NCI-H2107 treated with DMSO at 0.1 percent for 48 hours (cell line): ENCODE measurements around the gene RPRD1A.
"Not testable (repeated sequence)": the region's sequence is repeated elsewhere in the genome, so short reads cannot be mapped to it uniquely, and the experiment has no call there.

Source experiments
- DNase-seq: peaks from one replicate; lab custom pipeline; 2025; ENCODE audit not compliant: unreplicated experiment; lab: John Stamatoyannopoulos, UW

RPRD1A gene

DNA sequence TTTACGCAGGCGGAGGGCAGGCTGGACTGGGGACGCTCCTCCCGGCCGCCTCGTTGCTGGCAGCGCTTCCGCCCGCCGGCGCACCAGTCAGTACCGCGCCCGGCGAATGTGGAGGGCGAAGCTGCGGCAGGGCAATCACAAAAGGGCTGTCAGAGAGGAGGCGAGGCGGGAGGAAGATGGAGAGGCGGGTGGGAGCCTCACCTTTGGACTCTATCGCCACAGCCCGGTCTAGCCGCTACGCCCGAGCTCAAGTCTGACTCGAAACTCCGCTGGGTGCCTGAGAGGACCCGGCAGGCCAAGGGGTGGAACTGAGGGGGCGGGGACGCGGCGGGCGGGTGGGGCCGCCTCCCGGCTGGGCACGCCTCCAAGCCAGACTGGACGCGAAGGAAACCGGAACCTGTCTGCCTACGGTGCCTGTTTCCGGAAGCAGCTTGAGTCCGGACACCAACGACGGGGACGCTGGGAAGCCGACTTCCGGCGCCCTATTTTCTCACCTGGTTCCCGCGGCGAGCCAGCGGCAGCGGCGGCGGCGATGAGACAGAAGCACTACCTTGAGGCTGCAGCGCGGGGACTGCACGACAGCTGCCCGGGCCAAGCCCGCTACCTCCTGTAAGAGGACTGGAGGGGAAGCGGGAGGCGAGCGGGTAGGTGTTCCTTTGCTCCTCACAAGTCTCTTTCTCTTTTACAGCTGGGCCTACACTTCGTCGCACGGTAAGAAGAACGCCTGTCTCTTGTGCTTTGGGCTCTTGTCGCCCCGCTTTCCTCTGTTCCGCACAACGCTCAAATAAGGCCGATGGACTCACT, 95.0 kb downstream of the RPRD1A start, which contains the start of gene RMP24:
Gene RMP24, plus strand, starts transcription at position 483 of the 804 bp plus-strand sequence.
- peak; percentile 92 for DNase-seq

DNA sequence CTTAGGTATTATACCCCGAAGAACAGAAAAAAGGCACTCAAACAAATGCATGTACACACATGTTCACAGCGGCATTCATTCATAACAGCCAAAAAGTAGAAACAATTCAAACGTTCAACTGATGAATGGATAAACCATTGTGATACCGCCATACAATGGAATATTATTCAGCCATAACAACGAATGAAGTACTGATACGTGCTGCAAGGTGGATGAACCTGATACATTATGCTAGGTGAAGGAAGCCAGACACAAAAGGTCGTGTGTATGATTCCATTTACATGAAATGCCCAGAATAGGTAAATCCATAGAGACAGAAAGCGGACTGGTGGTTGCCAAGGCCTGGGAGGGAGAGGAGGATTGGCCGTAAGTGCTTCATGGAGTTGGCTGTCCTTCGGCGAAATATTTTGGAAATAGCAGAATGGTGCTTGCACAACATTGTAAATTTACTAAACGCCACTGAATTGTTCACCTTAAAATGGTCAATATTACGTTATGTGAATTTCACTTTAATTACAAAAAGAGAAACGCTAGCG, 95.6 kb downstream of the RPRD1A start:
- peak; percentile 82 for DNase-seq

DNA sequence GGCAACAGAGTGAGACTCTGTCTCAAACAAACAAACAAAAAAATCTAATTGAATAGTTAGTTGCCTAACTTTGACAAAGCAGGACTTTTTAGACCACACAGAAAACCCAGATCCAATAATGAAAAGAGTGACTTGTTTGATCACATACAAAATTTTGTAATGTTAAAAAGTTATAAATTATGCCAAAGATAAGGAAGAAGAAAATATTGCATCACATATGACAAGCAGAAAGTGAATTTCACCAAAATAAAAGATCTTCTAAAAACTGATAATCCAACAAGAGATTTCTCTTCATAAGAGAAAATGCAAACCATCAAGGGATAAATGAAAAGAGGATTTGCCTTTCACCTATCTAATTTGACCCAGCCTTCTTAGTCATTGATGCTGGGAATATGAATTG, 97.7 kb downstream of the RPRD1A start:
- no peak for DNase-seq

DNA sequence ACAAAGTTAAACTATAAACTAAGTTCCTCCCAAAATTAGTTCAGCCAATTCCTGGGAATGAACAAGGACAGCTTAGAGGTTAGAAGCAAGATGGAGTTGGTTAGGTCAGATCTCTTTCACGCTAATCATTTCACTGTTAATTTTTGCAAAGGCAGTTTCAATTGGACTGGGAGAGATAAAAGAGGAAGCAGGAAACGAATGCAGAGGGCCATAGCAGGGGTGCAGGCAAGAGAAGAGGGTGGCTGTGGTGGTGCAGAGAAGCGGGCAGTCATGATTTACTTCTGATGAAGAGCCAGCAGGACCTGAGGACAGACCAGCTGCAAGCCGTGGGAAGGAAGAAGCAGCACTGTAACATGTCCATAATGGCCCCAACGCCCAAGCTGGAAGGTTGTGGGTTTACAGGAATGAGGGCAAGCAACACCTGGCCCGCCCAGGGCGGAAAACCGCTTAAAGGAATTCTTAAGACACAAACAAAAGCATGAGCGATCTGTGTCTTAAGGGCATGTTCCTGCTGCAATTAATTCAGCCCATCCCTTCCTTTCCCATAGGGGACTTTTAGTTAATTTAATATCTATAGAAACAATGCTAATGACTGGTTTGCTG, 99.0 kb downstream of the RPRD1A start:
- DNase-seq: no peak

DNA sequence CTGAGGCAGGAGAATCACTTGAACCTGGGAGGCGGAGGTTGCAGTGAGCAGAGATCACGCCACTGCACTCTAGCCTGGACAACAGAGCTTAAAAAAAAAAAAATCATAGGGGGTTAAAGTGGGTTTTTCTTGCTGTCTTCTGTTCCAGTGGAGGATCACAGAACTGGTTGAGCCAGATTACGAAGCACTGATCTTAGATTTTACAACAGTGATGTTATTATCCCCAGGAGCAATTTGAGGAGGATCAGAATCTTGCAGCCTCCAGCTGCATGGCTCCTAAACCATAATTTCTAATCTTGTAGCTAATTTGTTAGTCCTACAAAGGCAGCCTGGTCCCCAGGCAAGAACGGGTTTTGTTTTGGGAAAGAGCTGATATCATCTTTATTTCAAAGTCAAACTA, 99.5 kb downstream of the RPRD1A start:
- not testable (repeated sequence) for DNase-seq

DNA sequence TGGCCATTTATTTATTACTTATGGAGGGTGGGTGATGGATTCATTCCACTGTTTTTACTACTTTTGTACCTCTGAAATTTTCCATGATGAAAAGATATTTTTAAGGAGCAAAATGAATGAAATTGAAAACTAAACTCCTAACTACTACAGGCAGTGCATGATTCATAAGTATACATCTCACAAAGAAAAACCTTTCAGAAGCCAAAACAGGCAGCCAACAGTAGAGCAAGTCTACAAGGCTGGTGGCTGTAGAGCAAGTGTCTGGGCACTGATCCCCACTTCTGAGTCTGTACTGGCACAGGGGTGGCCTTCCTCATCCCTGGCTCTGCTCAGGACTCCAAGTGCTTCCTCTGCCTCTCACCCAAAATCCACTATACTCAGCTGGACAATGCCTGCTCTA, 103.0 kb downstream of the RPRD1A start:
- no peak for DNase-seq

DNA sequence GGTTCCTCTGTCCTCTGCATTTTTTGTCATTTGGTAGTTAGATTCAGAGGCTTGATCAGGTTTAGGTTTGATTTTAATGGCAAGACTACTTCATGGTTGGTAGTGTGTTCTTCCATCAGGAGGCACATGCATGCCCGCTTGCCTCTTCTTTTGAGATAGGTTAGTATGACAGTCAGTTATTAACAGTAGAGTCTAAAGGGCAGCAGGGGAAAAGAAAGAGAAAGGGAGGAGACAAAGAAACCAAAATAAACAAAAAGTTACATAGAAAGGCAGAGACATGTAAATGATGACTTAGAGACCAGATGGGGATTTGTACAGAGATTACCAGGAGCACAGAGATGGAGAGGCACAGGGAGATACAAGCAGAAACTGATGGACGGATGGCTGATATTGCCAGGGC, 105.0 kb downstream of the RPRD1A start:
- DNase-seq: no peak

DNA sequence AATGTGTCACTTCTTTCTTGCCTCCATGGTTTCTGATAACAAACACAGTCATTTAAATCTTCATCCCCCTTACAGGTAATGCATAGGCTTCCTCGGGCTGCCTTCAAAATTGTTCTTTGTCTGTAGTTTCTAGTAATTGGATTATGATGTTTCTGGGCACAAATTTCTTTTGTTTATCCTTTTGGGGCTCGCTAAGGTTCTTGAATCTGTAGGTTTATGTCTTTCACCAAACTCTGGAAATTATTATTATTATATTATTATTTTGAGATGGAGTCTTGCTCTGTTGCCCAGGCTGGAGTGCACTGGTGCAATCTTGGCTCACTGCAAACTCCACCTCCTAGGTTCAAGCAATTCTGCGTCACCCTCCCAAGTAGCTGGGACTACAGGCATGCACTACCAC, 111.1 kb downstream of the RPRD1A start:
- no peak for DNase-seq

DNA sequence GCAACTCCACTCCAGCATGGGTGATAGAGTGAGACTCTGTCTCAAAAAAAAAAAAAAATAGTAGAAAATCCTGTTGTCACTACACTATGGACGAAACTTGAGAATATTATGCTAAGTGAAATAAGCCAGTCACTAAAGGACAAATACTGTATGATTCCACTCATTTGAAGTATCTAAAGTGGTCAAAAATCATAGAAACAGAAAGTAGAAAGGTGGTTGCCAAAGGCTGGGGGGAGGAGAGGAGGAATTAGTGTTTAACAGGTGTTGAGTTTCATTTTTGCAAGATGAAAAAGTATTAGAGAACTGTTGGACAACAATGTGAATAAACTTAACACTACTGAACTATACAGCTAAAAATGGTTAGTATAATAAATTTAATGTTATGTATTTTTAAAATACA, 113.7 kb downstream of the RPRD1A start:
- no peak for DNase-seq

DNA sequence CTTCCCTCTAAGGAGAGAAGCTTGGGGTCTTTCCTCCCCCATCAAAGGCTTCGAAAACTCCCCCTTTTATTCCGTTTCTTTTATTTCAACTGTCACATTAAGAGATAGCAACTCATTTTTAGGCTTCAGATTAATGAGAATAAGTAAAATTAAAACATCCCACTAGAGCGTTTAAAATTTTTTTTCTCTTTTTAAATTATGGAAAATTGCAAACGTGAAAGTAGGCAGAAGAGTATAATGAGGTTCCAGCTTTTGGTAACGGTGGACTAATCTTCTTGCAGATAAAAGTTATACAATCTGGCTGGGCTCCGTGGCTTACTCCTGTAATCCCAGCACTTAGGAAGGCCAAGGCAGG, 116.8 kb downstream of the RPRD1A start:
- DNase-seq: no peak

DNA sequence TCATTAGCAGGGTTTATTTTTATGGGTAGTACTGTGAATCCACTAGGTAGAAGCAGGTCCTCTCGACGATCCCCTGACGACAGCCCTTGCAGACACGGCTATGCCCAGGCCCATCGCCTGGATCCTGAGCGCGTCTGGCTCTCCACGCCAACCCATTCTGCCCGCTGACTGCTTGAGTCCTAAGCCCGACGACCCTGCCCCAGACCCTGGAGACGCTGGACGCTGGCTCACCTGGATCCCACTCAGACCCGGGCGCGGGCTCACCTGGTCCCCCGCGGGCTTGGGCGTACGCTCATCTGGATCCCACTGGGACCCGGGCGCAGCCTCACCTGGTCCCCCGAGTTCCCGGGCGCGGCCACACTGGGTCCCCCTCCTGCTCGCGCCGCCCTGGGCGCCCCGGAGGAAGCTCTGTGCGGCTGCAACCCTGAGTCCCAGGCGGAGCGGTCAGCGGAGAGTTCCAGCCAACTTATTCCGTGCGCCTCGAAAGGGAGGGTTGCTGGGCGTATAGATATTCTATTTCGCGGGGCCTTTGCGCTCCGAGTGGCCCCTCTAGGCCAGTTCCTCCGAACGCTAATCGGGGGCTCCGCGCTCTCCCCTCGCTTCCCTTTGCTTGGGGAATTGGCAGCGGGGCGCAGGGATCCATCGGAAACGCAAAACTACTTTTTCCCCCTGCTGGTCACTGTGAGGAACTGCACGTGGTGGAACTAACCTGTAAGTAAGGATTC, 117.3 kb downstream of the RPRD1A start:
- peak; percentile 88 for DNase-seq

DNA sequence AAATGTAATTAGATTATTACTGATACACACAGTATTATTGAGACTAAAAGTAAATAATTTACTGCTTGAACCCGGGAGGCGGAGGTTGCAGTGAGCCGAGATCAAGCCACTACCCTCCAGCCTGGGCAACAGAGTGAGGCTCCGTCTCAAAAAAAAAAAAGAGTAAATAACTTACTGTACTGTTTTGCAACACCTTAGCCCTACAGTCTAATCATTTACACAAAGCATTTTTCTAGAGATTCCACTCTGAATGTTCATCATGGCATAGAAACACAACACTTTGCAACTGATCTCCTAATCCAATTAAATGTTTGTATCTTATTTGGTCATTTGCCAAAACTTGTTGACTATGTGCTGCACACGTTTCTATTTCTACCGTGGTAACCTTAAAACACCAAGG, 118.3 kb downstream of the RPRD1A start:
- DNase-seq: no peak

DNA sequence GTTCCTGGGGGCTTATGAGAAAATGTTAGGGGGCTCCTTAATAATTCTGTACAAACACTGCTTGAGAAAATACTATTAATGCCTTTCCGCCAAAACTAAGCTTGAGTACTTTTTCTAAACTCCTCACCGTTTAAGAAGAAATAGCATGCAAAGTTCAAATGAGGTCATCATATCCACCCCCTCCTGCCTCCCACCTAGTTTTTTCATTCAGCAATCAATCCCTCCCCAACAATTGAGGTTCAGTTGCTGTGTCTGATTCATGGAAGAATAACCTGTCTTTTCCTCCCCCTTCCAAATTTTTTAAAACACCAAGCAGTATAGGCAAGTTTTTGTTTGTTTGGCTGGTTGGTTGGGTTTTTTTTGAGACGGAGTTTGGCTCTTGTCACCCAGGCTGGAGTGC, 119.3 kb downstream of the RPRD1A start:
- DNase-seq: no peak

DNA sequence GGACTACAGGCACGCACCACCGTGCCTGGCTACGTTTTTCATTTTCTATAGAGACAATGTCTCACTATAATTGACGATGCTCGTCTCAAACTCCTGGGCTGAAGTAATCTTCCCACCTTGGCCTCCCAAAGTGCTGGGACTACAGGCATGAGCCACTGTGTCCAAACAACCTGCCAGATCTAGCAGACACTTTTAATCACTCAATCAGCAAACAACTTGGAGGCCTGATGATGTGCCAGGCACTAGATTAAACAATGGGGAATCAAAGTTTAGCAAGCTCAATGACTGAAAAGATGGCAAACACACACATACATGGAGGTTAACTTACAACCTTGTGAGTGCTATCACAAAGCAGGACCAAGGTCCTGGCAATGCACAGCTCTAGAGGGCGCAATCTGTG, 124.7 kb downstream of the RPRD1A start:
- no peak for DNase-seq

DNA sequence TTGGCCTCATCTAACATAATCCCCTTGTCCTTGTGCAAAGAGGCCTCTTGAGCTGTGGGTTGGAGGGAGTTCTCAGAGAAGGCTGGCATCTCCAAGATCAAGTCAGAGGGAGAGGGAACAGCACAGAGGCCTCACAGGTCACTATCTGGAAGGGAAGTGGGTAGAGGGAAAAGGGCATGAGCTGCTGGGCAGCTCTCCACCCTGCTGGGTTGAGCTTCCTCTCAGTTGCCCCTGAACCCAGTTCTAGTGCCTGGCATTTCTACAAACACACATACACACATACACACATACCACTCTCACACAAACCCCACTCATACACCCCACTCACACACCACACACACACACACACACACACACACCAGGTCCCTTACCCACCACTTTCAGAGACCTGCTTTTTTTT, 125.2 kb downstream of the RPRD1A start:
- no peak for DNase-seq

DNA sequence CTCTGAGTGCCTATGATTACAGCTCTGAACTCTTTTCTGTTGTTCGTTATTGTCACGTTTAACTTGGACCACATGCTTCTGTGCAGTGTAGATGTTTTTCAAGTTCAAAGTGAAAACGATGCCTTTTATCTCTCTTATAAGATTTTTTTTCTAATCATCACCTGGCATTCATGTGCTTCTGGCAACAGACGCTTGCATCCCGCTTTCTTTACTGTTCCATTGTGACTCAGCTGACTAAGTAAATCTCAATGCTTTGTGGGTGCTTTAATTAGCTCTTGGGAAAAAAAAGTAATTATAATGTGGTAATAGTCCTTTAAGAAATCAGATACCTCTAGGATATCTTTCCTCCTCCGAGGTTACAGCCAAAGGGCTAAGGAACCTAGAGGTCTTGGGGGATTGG, 126.1 kb downstream of the RPRD1A start:
- DNase-seq: peak; percentile 82
